GM18505 (cell line): ENCODE data around the gene GRIK4.

Source experiments
- ATAC-seq: cut with Tn5 transposase; IDR thresholded peaks from one replicate; pipeline ENCODE4 v1.9.1; 2021; ENCODE audit not compliant: unreplicated experiment
- POLR2A ChIP-seq: IDR thresholded peaks from 4 replicates; pipeline ENCODE4 v1.6.1; 2011; ENCODE audit warnings: borderline replicate concordance; ENCODE audit not compliant: insufficient read depth, insufficient read length; ENCODE audit errors: extremely low read depth

Gene GRIK4

DNA sequence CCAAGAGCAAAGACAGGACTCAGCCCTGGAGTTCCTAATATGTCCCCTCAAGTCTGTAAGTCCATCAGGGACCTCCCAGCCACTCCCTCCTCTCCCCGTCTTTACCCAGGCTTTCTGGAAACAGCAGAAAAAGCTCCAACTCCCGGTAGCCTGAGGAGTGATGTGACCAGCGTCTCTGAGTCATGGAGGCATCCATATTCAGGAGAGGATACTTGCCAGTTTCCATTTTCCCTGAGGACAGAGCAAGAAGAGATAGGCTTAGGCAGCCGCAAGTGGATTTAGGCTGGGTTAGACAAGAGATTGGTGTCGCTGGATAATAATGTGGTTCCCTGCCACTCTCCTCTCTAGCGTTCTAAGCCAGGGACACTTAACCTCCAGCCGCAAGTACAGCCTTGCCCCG, 206.6 kb downstream of the GRIK4 start:
- ATAC-seq: no peak
- TF ChIP-seq POLR2A: no peak

GRCh38 chr11:120719348-120719747, 207.8 kb downstream of the GRIK4 start:
- no peak for TF ChIP-seq POLR2A

GRCh38 chr11:120720760-120721159, 209.2 kb downstream of the GRIK4 start:
- no peak for TF ChIP-seq POLR2A
- no peak for ATAC-seq

More at GRCh38 chr11:120719348-120719747, 207.8 kb downstream of the GRIK4 start:
- ATAC-seq: no peak

GRCh38 chr11:120722524-120722923, 211.0 kb downstream of the GRIK4 start:
- TF ChIP-seq POLR2A: no peak
- no peak for ATAC-seq

DNA sequence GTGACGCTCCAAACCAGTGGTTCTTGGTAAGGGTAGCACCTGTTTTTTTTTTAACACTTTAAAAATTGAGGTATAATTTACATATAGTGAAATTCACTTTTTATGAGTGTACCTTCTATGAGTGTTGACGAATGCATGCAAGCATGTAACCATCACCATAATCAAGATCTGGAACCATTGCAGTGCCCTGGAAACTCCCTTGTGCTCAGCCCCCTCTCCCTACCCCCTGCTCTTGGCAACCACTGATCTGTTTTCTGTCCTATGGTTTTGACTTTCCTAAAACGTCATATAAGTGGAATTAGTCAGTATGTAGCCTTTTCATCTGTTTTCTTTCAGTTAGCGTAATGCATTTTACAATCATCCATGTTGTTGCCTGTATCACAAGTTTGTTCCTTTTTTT, 212.2 kb downstream of the GRIK4 start:
- no peak for ATAC-seq
- TF ChIP-seq POLR2A: no peak

GRCh38 chr11:120727752-120728151, 216.2 kb downstream of the GRIK4 start:
- no peak for ATAC-seq
- no peak for TF ChIP-seq POLR2A

DNA sequence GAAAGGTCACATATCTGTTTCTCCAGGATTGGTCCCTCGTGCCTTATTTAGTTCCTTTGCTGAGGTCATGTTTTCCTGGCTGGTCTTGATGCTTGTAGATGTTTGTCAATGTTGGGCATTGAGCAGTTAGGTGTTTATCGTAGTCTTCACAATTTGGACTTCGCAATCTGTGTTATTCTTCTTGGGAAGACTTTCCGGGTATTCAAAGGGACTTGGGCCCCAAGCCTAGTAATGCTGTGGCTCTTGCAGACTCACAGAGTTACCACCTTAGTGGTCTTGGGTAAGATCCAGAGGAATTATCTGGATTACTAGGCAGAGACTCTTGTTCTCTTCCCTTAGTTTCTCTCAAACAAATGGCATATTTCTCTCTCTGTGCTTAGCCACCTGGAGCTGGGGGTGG, 223.5 kb downstream of the GRIK4 start:
- no peak for TF ChIP-seq POLR2A
- ATAC-seq: no peak

- ATAC-seq: no peak
- no peak for TF ChIP-seq POLR2A
Measured at GRCh38 chr11:120738516-120739046, 227.0 kb downstream of the GRIK4 start.

DNA sequence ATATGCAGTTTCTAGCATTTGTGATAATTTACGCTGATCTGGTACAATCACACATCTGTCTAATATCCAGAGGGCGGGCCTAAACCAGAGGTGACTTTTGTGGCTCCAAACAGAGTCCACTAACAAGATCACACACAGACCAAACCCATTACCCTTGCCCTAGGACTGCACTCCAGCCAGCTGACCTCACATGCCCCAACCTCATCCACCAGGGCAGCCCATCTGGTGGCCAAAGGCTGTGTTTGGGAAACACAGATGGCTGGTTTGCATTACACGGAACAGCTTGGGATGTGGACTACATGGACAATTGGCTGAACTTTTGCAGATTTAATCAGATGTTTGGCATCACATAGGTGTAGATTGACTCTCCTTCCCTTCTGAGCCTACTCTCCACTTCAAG, 228.2 kb downstream of the GRIK4 start:
- no peak for TF ChIP-seq POLR2A
- ATAC-seq: no peak

DNA sequence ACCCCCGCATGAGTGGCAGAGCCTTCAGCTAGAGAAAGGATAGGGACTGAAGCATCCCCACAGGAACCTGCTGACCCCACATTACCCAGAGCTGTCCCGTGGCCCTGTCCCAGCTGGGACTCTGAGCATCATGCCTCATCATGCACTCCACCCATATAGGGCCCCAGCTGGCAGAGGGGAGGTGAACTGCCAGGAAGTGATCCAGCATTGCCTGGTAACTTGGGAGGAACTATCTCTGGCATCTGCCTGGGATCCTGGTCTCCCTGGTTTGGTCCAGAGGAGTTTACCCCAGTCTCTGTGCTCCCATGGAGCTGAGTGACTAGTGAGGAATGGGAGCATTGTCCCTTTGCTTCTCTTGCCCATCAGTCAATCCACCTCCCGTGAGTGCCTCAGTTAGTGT, 228.8 kb downstream of the GRIK4 start:
- no peak for TF ChIP-seq POLR2A
- ATAC-seq: no peak

DNA sequence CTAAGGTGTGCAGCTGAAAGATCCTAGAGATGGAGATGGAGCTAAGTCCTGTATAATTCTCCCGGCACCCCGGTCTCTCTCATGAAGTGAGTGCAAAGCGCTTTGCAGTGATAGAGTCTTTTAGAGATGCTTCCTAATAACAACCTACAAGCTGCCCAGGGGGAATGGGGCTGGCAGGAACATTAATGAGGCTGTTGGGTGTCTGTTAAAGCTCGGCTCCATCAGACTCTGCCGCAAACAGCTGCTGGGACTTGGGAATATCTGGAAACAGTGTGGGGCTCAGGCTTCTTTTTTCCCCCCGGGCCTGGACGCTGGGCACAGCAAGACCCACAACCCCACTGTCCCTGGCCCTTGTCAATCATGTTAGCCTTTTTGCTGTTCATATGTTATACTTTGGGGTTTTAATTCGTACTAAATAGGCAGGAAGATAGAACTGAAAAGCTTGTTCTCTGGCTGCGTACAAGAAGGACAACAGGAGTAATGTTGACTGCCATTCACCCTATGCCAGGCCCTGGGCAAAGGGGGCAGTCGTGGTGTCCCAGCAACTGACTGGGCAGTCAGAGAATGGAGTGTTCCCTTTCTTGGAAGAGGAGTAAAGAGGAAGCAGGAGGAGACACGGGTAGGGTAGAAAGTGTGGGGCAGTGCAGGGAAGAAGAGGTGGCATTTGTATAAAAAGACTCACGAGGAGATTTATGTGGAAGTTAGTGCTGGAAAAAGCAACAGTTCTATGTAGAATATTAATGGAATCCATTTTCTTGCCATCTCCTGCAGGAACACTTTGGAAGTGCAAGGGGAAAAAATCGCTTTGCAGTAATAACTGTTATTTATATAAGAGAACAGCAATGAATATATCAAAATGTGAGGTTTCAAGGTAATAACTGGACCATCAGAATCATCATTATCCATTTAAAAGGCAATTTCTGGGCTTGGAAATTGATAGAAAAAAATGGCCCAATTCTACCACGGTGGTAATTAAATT, 232.8 kb downstream of the GRIK4 start:
- ATAC-seq: no peak
- no peak for TF ChIP-seq POLR2A

DNA sequence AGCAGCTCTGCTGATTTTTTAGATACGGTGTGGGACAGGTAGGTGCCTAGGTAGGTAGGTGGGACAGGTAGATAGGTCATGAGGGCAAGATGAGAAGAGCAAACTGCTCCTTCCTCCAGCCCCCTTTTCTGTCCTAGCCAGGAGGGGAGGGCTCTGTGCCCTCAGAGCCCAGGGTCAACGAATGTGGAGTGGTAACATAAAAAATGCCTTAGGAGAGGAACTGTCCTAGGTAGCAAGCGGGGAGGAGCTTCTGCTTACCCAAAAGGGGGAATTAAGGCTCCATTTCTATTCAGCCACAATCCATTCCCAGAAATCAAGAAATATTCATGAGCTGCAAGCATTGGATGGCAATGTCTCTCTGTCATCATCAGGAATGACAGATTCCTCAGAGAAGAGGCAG, 234.8 kb downstream of the GRIK4 start:
- ATAC-seq: no peak
- no peak for TF ChIP-seq POLR2A

DNA sequence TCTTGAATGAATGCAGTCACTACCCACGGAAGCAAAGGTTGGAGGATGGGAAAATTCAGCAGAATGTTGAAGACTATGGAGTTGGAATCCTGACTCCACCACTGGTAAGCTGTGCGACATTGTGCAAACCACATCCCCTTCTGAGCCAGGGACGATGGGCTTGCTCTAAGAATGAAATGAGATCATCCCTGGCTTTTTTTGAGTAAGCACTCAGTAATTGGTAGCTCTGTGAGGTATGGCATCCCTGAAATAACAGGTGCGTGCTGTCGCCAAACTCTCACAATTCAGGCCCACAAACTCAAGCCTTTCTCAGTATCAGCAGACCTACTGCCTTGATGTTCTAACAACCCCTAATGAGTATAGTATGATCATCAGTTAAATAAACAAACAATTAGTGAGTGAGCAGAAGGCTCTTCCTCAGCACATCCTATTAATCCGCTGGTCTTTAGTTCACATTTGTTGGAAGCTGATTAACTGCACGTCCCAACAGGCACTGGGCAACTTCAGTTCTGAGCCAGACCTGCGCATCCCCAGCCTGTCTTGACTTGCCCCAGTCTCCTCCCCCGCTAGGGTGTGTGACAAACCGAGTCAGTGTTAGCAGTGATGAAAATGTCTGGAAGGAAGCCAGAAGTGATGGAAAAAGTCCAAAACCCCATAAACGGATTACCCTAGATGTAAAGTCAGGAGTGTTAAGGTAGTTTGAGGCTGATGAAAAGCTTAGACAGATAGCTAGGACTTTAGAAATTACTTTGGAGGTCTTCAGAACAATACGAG, 235.5 kb downstream of the GRIK4 start:
- TF ChIP-seq POLR2A: no peak
- ATAC-seq: no peak

DNA sequence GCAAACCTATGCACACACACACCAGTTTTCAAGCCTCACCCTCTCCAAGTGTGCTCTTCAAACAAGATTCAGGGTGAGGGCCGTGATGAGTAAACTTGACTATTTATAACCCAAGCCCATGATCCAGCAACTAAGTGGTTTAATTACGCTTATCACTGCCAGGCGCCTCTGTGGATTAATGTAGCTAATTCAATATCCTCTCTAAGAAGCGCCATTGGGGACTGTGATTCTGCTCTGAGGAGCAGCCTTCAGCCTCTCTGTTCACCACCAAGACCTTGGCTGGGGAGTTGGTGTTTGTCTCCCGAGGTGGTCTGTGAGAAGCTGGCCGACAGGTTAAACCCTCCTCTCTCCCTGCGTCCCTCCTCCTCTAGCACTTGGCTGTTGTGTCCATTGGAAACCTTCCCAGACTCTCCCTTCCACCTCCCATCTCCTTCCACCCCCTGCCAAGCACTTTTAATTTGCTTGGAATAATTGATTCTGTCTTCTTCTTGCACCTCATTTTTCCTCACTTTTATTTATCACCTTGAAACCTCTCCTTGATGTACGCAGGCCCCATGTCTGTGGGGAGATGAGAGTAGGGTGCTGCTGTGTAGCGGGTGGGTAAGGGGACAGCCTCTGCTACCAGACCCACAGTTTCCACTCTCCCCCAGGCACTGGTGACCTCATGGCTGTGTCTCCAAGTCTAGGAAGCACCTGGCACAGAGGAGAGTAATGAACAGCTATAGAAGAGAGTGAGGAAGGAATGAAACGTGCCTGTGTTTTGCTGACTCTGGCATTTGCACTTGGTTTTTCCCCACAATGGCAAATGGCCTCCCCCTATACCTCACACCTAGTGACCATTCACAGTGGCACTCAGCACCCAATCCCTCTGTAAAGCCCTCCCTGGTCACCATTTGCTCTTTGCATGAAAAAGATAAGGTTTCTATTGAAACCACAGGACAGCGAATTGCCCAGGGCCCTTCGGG, 236.6 kb downstream of the GRIK4 start:
- ATAC-seq: no peak
- TF ChIP-seq POLR2A: no peak
